ENCODE data around the gene ANKS4B.
"Not testable (repeated sequence)": the region's sequence is repeated elsewhere in the genome, so short reads cannot be mapped to it uniquely, and the experiment has no call there.

The ANKS4B gene

DNA sequence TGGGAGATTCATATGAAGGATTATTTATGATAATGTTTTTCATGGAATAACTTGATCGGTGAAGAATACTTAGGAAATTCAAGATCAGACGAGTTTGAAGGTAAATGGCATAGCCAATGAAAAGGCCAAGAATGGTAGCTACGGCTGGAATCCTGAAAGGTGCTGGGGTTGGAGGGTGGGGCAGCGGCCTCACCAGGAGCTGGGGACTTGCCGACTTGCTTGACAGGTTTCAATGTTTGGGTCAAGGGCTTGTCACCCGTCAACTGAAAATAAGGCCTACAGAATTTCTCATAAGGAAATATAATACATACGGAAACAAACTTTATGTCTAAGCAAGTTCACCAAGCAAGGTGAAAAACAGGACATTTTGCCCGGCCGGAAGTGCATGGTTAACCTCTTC is 34.7 kb downstream of the ANKS4B start:
- POLR2A ChIA-PET: interaction anchor here (0.7 kb wide), 1 partner anchor 119 kb away, joined by 10 read pairs; no protein-coding TSS in a partner anchor
- Histone ChIP-seq H3K4me1 (ENCODE audit: control insufficient read depth, insufficient read depth, low read length) (peaks cover 3% of the 10 kb centered on the region; the same call in 1 of the 2 replicates), H3K9me3 (ENCODE audit: control insufficient read depth, insufficient read depth, low read depth, low read length) (no peaks in the 10 kb centered on the region)

DNA sequence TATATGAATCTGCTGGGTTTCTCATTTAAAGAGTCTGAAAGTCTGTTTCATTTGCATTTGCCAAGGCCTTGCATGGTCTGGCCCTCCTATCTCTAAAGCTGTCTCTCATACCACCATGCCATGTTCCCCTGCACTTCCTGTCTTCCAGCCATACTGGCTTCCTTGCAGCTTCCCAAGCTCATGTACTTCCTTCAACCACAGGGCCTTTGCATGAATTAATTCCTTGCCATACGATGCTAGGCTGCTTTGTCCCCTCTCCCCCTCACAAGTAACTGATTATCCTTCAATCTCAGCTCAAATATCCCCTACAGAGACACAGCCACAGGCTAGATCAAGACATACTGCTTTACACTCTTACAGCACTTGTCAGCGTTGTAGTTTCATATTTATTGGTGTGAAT is 38.8 kb downstream of the ANKS4B start:
- CTCF ChIA-PET: interaction anchor here (0.6 kb wide), 1 partner anchor 29 kb away, joined by 4 read pairs; no protein-coding TSS in a partner anchor
- H3K9me3 ChIP-seq (ENCODE audit: control insufficient read depth, insufficient read depth, low read depth, low read length): no peaks in the 10 kb centered on the region
- H3K27ac ChIP-seq (ENCODE audit: extremely low read depth, low read depth, low read length): no peak overlapping the region
- TF ChIP-seq ZNF623 (tag by site-specific recombination; IDR thresholded peaks at IDR 0.05) (peak; percentile 76), ZNF621 (tag by site-specific recombination; IDR thresholded peaks at IDR 0.05) (no peak)
- no peak overlapping the region for H3K4me3 ChIP-seq (ENCODE audit: low read depth, low read length)
- H3K4me1 ChIP-seq (ENCODE audit: control insufficient read depth, insufficient read depth, low read length): no peaks in the 10 kb centered on the region
- no peaks in the 10 kb centered on the region for H3K36me3 ChIP-seq (ENCODE audit: control insufficient read depth in 2 of 2, insufficient read depth in 1 of 2, low read length in 2 of 2)
- POLR2A ChIA-PET: interaction anchor here (0.6 kb wide), 1 partner anchor 982 kb away, joined by 4 read pairs; no protein-coding TSS in a partner anchor

More for the DNA sequence above, 34.7 kb downstream of the ANKS4B start:
- TF ChIP-seq ZBTB1 (tag by site-specific recombination; IDR thresholded peaks at IDR 0.05): no peak
- no peak for TF ChIP-seq KLF1 (tag by site-specific recombination; IDR thresholded peaks at IDR 0.05)
- TF ChIP-seq ZNF610 (tag by site-specific recombination; IDR thresholded peaks at IDR 0.05; ENCODE audit: borderline replicate concordance): no peak
- no peak for TF ChIP-seq RBAK (tag by site-specific recombination; IDR thresholded peaks at IDR 0.05)
- no peak for TF ChIP-seq ZNF239 (tag by site-specific recombination; IDR thresholded peaks at IDR 0.05)
- no peak for TF ChIP-seq ZNF114 (tag by site-specific recombination; IDR thresholded peaks at IDR 0.05)
- CTCF ChIA-PET: no interaction called here
- Histone ChIP-seq H3K36me3 (ENCODE audit: control insufficient read depth in 2 of 2, insufficient read depth in 1 of 2, low read length in 2 of 2) (no peaks in the 10 kb centered on the region), H3K27ac (ENCODE audit: extremely low read depth, low read depth, low read length) (no peak overlapping the region), H3K4me3 (ENCODE audit: low read depth, low read length) (no peak overlapping the region)

DNA sequence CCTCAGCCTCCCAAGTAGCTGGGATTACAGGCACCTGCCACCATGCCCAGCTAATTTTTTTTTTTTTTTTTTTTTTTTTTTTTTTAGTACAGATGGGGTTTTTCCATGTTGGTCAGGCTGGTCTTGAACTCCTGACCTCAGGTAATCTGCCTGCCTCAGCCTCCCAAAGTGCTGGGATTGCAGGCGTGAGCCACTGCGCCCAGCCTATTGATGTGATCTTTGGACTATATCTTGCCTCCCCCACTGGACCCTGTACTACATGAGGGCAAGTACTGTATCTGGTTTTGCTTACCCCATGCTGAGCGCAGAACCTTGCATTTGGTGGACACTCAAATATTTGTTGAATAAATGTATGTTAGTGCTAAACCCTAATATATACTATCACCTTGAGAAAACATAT is 39.3 kb downstream of the ANKS4B start:
- POLR2A ChIA-PET, CTCF ChIA-PET: not testable (repeated sequence)
- TF ChIP-seq, protein P1, sequence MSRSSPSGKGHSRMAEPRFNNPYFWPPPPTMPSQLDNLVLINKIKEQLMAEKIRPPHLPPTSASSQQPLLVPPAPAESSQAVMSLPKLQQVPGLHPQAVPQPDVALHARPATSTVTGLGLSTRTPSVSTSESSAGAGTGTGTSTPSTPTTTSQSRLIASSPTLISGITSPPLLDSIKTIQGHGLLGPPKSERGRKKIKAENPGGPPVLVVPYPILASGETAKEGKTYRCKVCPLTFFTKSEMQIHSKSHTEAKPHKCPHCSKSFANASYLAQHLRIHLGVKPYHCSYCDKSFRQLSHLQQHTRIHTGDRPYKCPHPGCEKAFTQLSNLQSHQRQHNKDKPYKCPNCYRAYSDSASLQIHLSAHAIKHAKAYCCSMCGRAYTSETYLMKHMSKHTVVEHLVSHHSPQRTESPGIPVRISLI (tag by site-specific recombination; IDR thresholded peaks at IDR 0.05): peak; percentile 46; the same call in 1 of the 2 replicates

DNA sequence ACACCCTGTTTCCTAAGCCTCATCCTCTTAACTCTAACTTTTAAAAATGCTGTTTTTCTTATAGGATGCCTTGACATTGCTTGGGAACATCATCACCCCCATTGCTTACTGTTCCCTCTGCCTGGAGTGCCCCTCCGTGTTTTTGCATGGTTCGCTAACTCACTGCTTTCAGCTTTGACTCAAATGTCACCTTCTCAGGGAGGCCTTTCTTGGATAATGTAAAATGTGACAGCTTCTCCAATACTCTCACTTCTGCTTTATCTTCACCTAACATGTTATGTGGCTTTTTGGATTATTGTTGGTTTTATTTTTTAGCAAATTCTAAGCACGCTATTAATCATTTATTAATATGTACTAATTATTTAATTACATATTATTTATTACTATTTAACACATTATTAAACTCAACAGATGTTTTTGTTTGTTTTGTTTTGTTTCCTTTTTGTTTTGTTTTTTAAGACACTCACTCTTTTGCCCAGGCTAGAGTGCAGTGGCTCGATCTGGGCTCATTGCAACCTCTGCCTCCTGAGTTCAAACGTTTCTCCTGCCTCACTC is 40.8 kb downstream of the ANKS4B start:
- Histone ChIP-seq H3K36me3 (ENCODE audit: control insufficient read depth in 2 of 2, insufficient read depth in 1 of 2, low read length in 2 of 2) (no peaks in the 10 kb centered on the region), H3K4me1 (ENCODE audit: control insufficient read depth, insufficient read depth, low read length) (no peaks in the 10 kb centered on the region), H3K4me3 (ENCODE audit: low read depth, low read length) (no peak overlapping the region), H3K9me3 (ENCODE audit: control insufficient read depth, insufficient read depth, low read depth, low read length) (no peaks in the 10 kb centered on the region), H3K27ac (ENCODE audit: extremely low read depth, low read depth, low read length) (no peak overlapping the region)
- TF ChIP-seq ZNF350 (tag by site-specific recombination; IDR thresholded peaks at IDR 0.05): no peak
- TF ChIP-seq ZNF2 (tag by site-specific recombination; IDR thresholded peaks at IDR 0.05): no peak
- TF ChIP-seq HOXA7 (CRISPR knock-in tag; IDR thresholded peaks at IDR 0.05; ENCODE audit: borderline replicate concordance): no peak
- TF ChIP-seq HIC1 (tag by site-specific recombination; IDR thresholded peaks at IDR 0.05): no peak
- no peak for TF ChIP-seq ZNF16 (tag by site-specific recombination; IDR thresholded peaks at IDR 0.05; ENCODE audit: low read depth)
- TF ChIP-seq GFI1B (tag by site-specific recombination; IDR thresholded peaks at IDR 0.05): no peak
- no peak for TF ChIP-seq ZNF132 (tag by site-specific recombination; IDR thresholded peaks at IDR 0.05; ENCODE audit: borderline replicate concordance)
- no peak for TF ChIP-seq ZNF10 (tag by site-specific recombination; IDR thresholded peaks at IDR 0.05)
- no peak for TF ChIP-seq MYNN (tag by site-specific recombination; IDR thresholded peaks at IDR 0.05; ENCODE audit: borderline replicate concordance)
- no peak for TF ChIP-seq ZNF558 (tag by site-specific recombination; IDR thresholded peaks at IDR 0.05)
- no peak for TF ChIP-seq OSR2 (tag by site-specific recombination; IDR thresholded peaks at IDR 0.05)
- TF ChIP-seq GLIS2 (tag by site-specific recombination; IDR thresholded peaks at IDR 0.05): no peak
- TF ChIP-seq ZNF514 (tag by site-specific recombination; IDR thresholded peaks at IDR 0.05): no peak
- ChIA-PET CTCF (interaction anchor here (0.5 to 1.2 kb wide), 3 partner anchors 84 to 114 kb away, joined by 3 to 7 read pairs (median 3); no protein-coding TSS in a partner anchor), POLR2A (no interaction called here)

More for the DNA sequence above, 39.3 kb downstream of the ANKS4B start:
- H3K4me1 ChIP-seq (ENCODE audit: control insufficient read depth, insufficient read depth, low read length); H3K27ac ChIP-seq (ENCODE audit: extremely low read depth, low read depth, low read length); H3K4me3 ChIP-seq (ENCODE audit: low read depth, low read length); H3K36me3 ChIP-seq (ENCODE audit: control insufficient read depth in 2 of 2, insufficient read depth in 1 of 2, low read length in 2 of 2); H3K9me3 ChIP-seq (ENCODE audit: control insufficient read depth, insufficient read depth, low read depth, low read length): not testable (repeated sequence)

Measured in HEK293 (cell line).